HG03103 (cell line): ENCODE data around the gene ARHGAP9.
"Not testable (repeated sequence)": the region's sequence is repeated elsewhere in the genome, so short reads cannot be mapped to it uniquely, and the experiment has no call there.

Experiments
- ATAC-seq: cut with Tn5 transposase; IDR thresholded peaks from one replicate; pipeline ENCODE4 v1.9.1; 2021; ENCODE audit warnings: low read depth; ENCODE audit not compliant: unreplicated experiment

ARHGAP9 gene

GRCh38 chr12:57441846-57442427, 37.7 kb downstream of the ARHGAP9 start:
- ATAC-seq, result no peak

- not testable (repeated sequence) for ATAC-seq
Observed at GRCh38 chr12:57441393-57441792, 38.3 kb downstream of the ARHGAP9 start.

GRCh38 chr12:57439762-57440266, 39.9 kb downstream of the ARHGAP9 start:
- ATAC-seq, result no peak

- ATAC-seq, result no peak
Observed at GRCh38 chr12:57438400-57438799, 41.3 kb downstream of the ARHGAP9 start.

GRCh38 chr12:57435293-57435692, 44.4 kb downstream of the ARHGAP9 start:
- no peak for ATAC-seq

- no peak for ATAC-seq
Observed at GRCh38 chr12:57434517-57435223, 45.0 kb downstream of the ARHGAP9 start, which contains the start of gene INHBC. TSS of gene INHBC (plus strand) at chr12:57434784. CDS start at chr12:57434887, 103 bp downstream.

GRCh38 chr12:57433370-57433769, 46.3 kb downstream of the ARHGAP9 start:
- ATAC-seq, result no peak

- no peak for ATAC-seq
Observed at GRCh38 chr12:57431654-57432188, 47.9 kb downstream of the ARHGAP9 start.

- peak; percentile 93 for ATAC-seq
Observed at GRCh38 chr12:57430931-57431566, 48.6 kb downstream of the ARHGAP9 start, which contains the start of gene R3HDM2. TSS of gene R3HDM2 (minus strand) at chr12:57431043. CDS start at chr12:57310428, 120,615 bp downstream.

- ATAC-seq, result peak; percentile 46
Observed at GRCh38 chr12:57430112-57430930, 49.3 kb downstream of the ARHGAP9 start.

GRCh38 chr12:57429473-57430111, 50.1 kb downstream of the ARHGAP9 start:
- no peak for ATAC-seq

GRCh38 chr12:57428965-57429364, 50.7 kb downstream of the ARHGAP9 start:
- ATAC-seq, result no peak

GRCh38 chr12:57426948-57427347, 52.7 kb downstream of the ARHGAP9 start:
- not testable (repeated sequence) for ATAC-seq
